Effector CD8-positive, alpha-beta T cell (primary cell): ENCODE data around the gene GULP1.

ENCODE experiments used
- DNase-seq: peaks from one replicate; lab custom pipeline; 2025; lab: John Stamatoyannopoulos, UW

Gene GULP1

GRCh38 chr2:188473306-188473705 is 181.6 kb downstream of the GULP1 start:
- DNase-seq = no peak

GRCh38 chr2:188474316-188474715 is 182.6 kb downstream of the GULP1 start:
- DNase-seq = no peak

GRCh38 chr2:188475945-188476344 is 184.3 kb downstream of the GULP1 start:
- DNase-seq = no peak

GRCh38 chr2:188477564-188478103 is 186.0 kb downstream of the GULP1 start:
- no peak for DNase-seq

GRCh38 chr2:188478724-188479123 is 187.1 kb downstream of the GULP1 start:
- no peak for DNase-seq

GRCh38 chr2:188481474-188481873 is 189.8 kb downstream of the GULP1 start:
- no peak for DNase-seq

- DNase-seq = no peak
Measured at GRCh38 chr2:188485496-188485895, 193.8 kb downstream of the GULP1 start.

GRCh38 chr2:188492751-188493150 is 201.1 kb downstream of the GULP1 start:
- no peak for DNase-seq

GRCh38 chr2:188494906-188495305 is 203.2 kb downstream of the GULP1 start:
- DNase-seq = no peak

- no peak for DNase-seq
Measured at GRCh38 chr2:188495969-188496431, 204.3 kb downstream of the GULP1 start.

- DNase-seq = no peak
Measured at GRCh38 chr2:188497726-188498125, 206.1 kb downstream of the GULP1 start.

- DNase-seq = no peak
Measured at GRCh38 chr2:188503975-188504374, 212.3 kb downstream of the GULP1 start.

GRCh38 chr2:188506843-188507242 is 215.2 kb downstream of the GULP1 start:
- no peak for DNase-seq

GRCh38 chr2:188511346-188511745 is 219.7 kb downstream of the GULP1 start:
- DNase-seq = no peak

GRCh38 chr2:188512456-188512855 is 220.8 kb downstream of the GULP1 start:
- DNase-seq = no peak

- DNase-seq = no peak
Measured at GRCh38 chr2:188515918-188516317, 224.2 kb downstream of the GULP1 start.

- no peak for DNase-seq
Measured at GRCh38 chr2:188517549-188518215, 226.0 kb downstream of the GULP1 start.

- no peak for DNase-seq
Measured at GRCh38 chr2:188518381-188518780, 226.7 kb downstream of the GULP1 start.

GRCh38 chr2:188519136-188519535 is 227.5 kb downstream of the GULP1 start:
- DNase-seq = no peak

- DNase-seq = no peak
Measured at GRCh38 chr2:188522517-188522916, 230.8 kb downstream of the GULP1 start.

GRCh38 chr2:188523919-188524318 is 232.2 kb downstream of the GULP1 start:
- no peak for DNase-seq

GRCh38 chr2:188524519-188525113 is 232.9 kb downstream of the GULP1 start:
- DNase-seq = no peak

GRCh38 chr2:188526701-188527100 is 235.0 kb downstream of the GULP1 start:
- no peak for DNase-seq
